Hepatocyte (in vitro differentiated cells): ENCODE measurements around the gene OSMR.

Experiments
- EZH2phosphoT487 ChIP-seq: fragments of 200-600 bp; sonication (generic); IDR thresholded peaks from one replicate; pipeline ENCODE4 v1.6.1; 2018; ENCODE audit warnings: antibody characterized with exemption, mild to moderate bottlenecking, low read depth, moderate library complexity; ENCODE audit not compliant: unreplicated experiment, severe bottlenecking
- TF ChIP-seq, protein P1 (sequence below): fragments of 200-600 bp; sonication (generic); IDR thresholded peaks from 2 replicates; pipeline ENCODE4 v1.5.1; 2016; ENCODE audit warnings: antibody characterized with exemption, mild to moderate bottlenecking; ENCODE audit not compliant: poor library complexity

DNA sequence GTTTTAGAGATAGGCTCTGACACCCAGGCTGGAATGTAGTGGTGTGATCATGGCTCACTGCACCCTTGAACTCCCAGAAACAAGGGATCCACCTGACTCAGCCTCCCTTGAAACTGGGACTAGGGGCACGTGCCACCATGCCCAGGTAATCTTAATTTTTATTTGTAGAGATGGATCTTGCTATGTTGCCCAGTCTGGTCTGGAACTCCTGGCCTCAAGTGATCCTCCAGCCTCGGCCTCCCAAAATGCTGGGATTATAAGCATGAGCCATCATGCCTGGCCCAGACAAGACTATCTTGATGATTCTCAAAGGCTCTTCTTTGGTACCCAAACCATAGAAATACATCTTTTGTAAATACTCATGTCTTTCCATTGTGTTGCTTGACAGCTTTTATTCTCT is 10.8 kb downstream of the OSMR start:
- TF ChIP-seq, protein P1, sequence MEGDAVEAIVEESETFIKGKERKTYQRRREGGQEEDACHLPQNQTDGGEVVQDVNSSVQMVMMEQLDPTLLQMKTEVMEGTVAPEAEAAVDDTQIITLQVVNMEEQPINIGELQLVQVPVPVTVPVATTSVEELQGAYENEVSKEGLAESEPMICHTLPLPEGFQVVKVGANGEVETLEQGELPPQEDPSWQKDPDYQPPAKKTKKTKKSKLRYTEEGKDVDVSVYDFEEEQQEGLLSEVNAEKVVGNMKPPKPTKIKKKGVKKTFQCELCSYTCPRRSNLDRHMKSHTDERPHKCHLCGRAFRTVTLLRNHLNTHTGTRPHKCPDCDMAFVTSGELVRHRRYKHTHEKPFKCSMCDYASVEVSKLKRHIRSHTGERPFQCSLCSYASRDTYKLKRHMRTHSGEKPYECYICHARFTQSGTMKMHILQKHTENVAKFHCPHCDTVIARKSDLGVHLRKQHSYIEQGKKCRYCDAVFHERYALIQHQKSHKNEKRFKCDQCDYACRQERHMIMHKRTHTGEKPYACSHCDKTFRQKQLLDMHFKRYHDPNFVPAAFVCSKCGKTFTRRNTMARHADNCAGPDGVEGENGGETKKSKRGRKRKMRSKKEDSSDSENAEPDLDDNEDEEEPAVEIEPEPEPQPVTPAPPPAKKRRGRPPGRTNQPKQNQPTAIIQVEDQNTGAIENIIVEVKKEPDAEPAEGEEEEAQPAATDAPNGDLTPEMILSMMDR = no peak
- TF ChIP-seq EZH2phosphoT487 = no peak
